ENCODE results near the gene AMY1A. TPM values are rescaled to one million over a fixed set of nuclear protein-coding genes. Genes with fewer than 3 reads are reported as not detected.
"Not testable (repeated sequence)": the region's sequence is repeated elsewhere in the genome, so short reads cannot be mapped to it uniquely, and the experiment has no call there.

The AMY1A gene
- total and polyA plus RNA-seq, 2 donors (not counting 3 experiments of a cell fraction or from before 2014, with no cell fraction given): not detected

GRCh38 chr1:103650305-103650704 is 5.3 kb upstream of the AMY1A start:
- H4K20me1 ChIP-seq (replicated peaks; ENCODE audit: control insufficient read depth, extremely low read depth, insufficient read depth, low read length); H3K4me2 ChIP-seq (ENCODE audit: insufficient read depth, low read length); H3K9ac ChIP-seq (replicated peaks; ENCODE audit: extremely low read depth, insufficient read depth, low read length); DNase-seq (ENCODE audit: low read depth, low spot score); H3K9me1 ChIP-seq (replicated peaks; ENCODE audit: control insufficient read depth, extremely low read depth, insufficient read depth, low read length); H3K79me2 ChIP-seq (ENCODE audit: control insufficient read depth, insufficient read depth, low read length); H3K4me3 ChIP-seq (replicated peaks in 1 of 3; ENCODE audit: insufficient read depth in 1 of 3, low read depth in 1 of 3, low read length in 3 of 3); dilution Hi-C loops (cut with MboI; ENCODE audit: extremely low pct_ligation_motif_present, low sequenced_read_pairs); intact Hi-C loops (cut with micrococcal nuclease); BruUV-seq (replicated peaks); FAIRE-seq; H3K4me1 ChIP-seq (ENCODE audit: control insufficient read depth, extremely low read depth, insufficient read depth, low read length); POLR2A ChIA-PET; H3K27ac ChIP-seq (ENCODE audit: insufficient read depth, low read depth, low read length); H3K36me3 ChIP-seq (ENCODE audit: control insufficient read depth in 2 of 2, extremely low read depth in 1 of 2, insufficient read depth in 2 of 2, low read length in 2 of 2); H3K27me3 ChIP-seq (ENCODE audit: control insufficient read depth in 2 of 2, insufficient read depth in 2 of 2, low read length in 2 of 2); H3K9me3 ChIP-seq (replicated peaks; ENCODE audit: control insufficient read depth, insufficient read depth, low read length); H2AFZ ChIP-seq (ENCODE audit: low read depth, low read length); CTCF ChIA-PET: not testable (repeated sequence)

- DNase-seq (ENCODE audit: low read depth, low spot score); BruUV-seq (replicated peaks); H4K20me1 ChIP-seq (replicated peaks; ENCODE audit: control insufficient read depth, extremely low read depth, insufficient read depth, low read length); H3K9me3 ChIP-seq (replicated peaks; ENCODE audit: control insufficient read depth, insufficient read depth, low read length); intact Hi-C loops (cut with micrococcal nuclease); H3K9ac ChIP-seq (replicated peaks; ENCODE audit: extremely low read depth, insufficient read depth, low read length); H3K27ac ChIP-seq (ENCODE audit: insufficient read depth, low read depth, low read length); H2AFZ ChIP-seq (ENCODE audit: low read depth, low read length); FAIRE-seq; CTCF ChIA-PET; H3K4me1 ChIP-seq (ENCODE audit: control insufficient read depth, extremely low read depth, insufficient read depth, low read length); dilution Hi-C loops (cut with MboI; ENCODE audit: extremely low pct_ligation_motif_present, low sequenced_read_pairs); H3K4me2 ChIP-seq (ENCODE audit: insufficient read depth, low read length); H3K4me3 ChIP-seq (replicated peaks in 1 of 3; ENCODE audit: insufficient read depth in 1 of 3, low read depth in 1 of 3, low read length in 3 of 3); H3K27me3 ChIP-seq (ENCODE audit: control insufficient read depth in 2 of 2, insufficient read depth in 2 of 2, low read length in 2 of 2); H3K79me2 ChIP-seq (ENCODE audit: control insufficient read depth, insufficient read depth, low read length); H3K36me3 ChIP-seq (ENCODE audit: control insufficient read depth in 2 of 2, extremely low read depth in 1 of 2, insufficient read depth in 2 of 2, low read length in 2 of 2); H3K9me1 ChIP-seq (replicated peaks; ENCODE audit: control insufficient read depth, extremely low read depth, insufficient read depth, low read length); POLR2A ChIA-PET: not testable (repeated sequence)
These were observed 4.7 kb upstream of the AMY1A start for GRCh38 chr1:103650889-103651288.

DNA sequence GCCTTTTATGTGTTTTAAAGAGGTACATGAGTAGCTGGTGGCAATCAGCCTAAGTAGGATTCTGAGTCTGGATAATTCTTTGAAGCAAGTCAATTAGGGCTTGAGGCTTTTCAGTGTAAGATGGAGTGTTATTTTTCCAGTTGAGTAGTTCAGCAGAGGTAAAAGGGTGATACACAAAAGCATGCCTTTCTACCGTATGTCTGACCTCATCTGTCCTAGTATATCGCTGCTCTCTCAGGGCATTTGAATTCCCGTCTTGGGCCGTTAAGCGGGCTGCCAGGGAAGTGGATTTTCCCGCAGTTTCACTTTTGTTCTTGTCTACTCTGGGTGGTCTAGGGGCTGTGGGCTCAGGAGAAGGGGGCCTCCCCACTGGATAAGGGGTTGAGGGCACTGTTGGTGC is 1.4 kb upstream of the AMY1A start:
- DNase-seq (ENCODE audit: low read depth, low spot score); FAIRE-seq; H3K9ac ChIP-seq (replicated peaks; ENCODE audit: extremely low read depth, insufficient read depth, low read length); H3K4me3 ChIP-seq (replicated peaks in 1 of 3; ENCODE audit: insufficient read depth in 1 of 3, low read depth in 1 of 3, low read length in 3 of 3); H3K9me1 ChIP-seq (replicated peaks; ENCODE audit: control insufficient read depth, extremely low read depth, insufficient read depth, low read length); BruUV-seq (replicated peaks); H4K20me1 ChIP-seq (replicated peaks; ENCODE audit: control insufficient read depth, extremely low read depth, insufficient read depth, low read length); H3K4me2 ChIP-seq (ENCODE audit: insufficient read depth, low read length); H3K79me2 ChIP-seq (ENCODE audit: control insufficient read depth, insufficient read depth, low read length); POLR2A ChIA-PET; dilution Hi-C loops (cut with MboI; ENCODE audit: extremely low pct_ligation_motif_present, low sequenced_read_pairs); H3K4me1 ChIP-seq (ENCODE audit: control insufficient read depth, extremely low read depth, insufficient read depth, low read length); intact Hi-C loops (cut with micrococcal nuclease); H3K27ac ChIP-seq (ENCODE audit: insufficient read depth, low read depth, low read length); H2AFZ ChIP-seq (ENCODE audit: low read depth, low read length); H3K36me3 ChIP-seq (ENCODE audit: control insufficient read depth in 2 of 2, extremely low read depth in 1 of 2, insufficient read depth in 2 of 2, low read length in 2 of 2); H3K27me3 ChIP-seq (ENCODE audit: control insufficient read depth in 2 of 2, insufficient read depth in 2 of 2, low read length in 2 of 2); CTCF ChIA-PET; H3K9me3 ChIP-seq (replicated peaks; ENCODE audit: control insufficient read depth, insufficient read depth, low read length): not testable (repeated sequence)

- CTCF ChIA-PET, POLR2A ChIA-PET: not testable (repeated sequence)
These were observed 20.8 kb downstream of the AMY1A start for GRCh38 chr1:103676335-103676734.

More at GRCh38 chr1:103676335-103676734, 20.8 kb downstream of the AMY1A start:
- H3K4me1 ChIP-seq (ENCODE audit: control insufficient read depth, extremely low read depth, insufficient read depth, low read length); H3K27me3 ChIP-seq (ENCODE audit: control insufficient read depth in 2 of 2, insufficient read depth in 2 of 2, low read length in 2 of 2); intact Hi-C loops (cut with micrococcal nuclease); H2AFZ ChIP-seq (ENCODE audit: low read depth, low read length); BruUV-seq (replicated peaks); H3K79me2 ChIP-seq (ENCODE audit: control insufficient read depth, insufficient read depth, low read length); H3K36me3 ChIP-seq (ENCODE audit: control insufficient read depth in 2 of 2, extremely low read depth in 1 of 2, insufficient read depth in 2 of 2, low read length in 2 of 2); H3K4me2 ChIP-seq (ENCODE audit: insufficient read depth, low read length); H3K9ac ChIP-seq (replicated peaks; ENCODE audit: extremely low read depth, insufficient read depth, low read length); H3K4me3 ChIP-seq (replicated peaks in 1 of 3; ENCODE audit: insufficient read depth in 1 of 3, low read depth in 1 of 3, low read length in 3 of 3); H3K9me1 ChIP-seq (replicated peaks; ENCODE audit: control insufficient read depth, extremely low read depth, insufficient read depth, low read length); FAIRE-seq; DNase-seq (ENCODE audit: low read depth, low spot score); H3K27ac ChIP-seq (ENCODE audit: insufficient read depth, low read depth, low read length); dilution Hi-C loops (cut with MboI; ENCODE audit: extremely low pct_ligation_motif_present, low sequenced_read_pairs); H3K9me3 ChIP-seq (replicated peaks; ENCODE audit: control insufficient read depth, insufficient read depth, low read length); H4K20me1 ChIP-seq (replicated peaks; ENCODE audit: control insufficient read depth, extremely low read depth, insufficient read depth, low read length): not testable (repeated sequence)
